HG02642 (cell line): ENCODE measurements around the gene GOLPH3.

ENCODE experiments used
- ATAC-seq: cut with Tn5 transposase; IDR thresholded peaks from one replicate; pipeline ENCODE4 v1.9.1; 2021; ENCODE audit warnings: mild to moderate bottlenecking; ENCODE audit not compliant: unreplicated experiment, poor library complexity

Gene GOLPH3

GRCh38 chr5:32103521-32103920 lies 70.6 kb downstream of the GOLPH3 start:
- ATAC-seq, result no peak

DNA sequence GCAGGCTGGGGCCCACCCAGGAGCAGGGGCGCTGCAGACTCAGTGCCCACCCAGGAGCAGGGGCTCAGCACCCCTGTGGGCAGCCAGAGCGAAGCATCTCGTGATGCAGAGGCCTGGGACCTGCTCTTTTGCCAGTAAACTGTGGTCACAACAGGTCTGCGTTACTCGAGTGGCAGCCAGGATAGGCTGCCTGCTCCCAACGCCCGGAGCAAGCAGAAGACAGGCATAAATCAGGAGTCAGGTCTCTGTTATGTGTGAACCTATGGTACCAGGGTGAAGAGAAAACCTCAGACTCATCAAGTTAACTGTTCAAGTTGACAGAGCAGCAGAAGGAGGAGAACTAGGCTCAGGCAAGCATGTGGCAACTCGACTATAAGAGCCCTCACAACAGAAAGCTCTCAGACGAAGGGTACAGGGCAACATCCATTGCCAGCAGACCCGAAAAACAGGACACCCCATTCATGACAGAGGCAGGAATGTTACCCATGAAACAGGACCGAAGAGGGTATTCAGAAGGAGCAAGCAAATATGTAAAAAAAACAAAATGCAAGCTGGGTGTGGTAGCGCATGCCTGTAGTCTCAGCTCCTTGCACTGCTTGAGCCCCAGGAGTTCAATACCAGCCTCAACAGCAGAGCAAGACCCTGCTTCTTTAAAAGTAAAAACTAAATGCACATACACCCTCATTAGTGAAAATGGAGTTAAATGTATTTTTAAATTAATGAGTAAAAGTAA lies 71.7 kb downstream of the GOLPH3 start:
- ATAC-seq, result no peak

DNA sequence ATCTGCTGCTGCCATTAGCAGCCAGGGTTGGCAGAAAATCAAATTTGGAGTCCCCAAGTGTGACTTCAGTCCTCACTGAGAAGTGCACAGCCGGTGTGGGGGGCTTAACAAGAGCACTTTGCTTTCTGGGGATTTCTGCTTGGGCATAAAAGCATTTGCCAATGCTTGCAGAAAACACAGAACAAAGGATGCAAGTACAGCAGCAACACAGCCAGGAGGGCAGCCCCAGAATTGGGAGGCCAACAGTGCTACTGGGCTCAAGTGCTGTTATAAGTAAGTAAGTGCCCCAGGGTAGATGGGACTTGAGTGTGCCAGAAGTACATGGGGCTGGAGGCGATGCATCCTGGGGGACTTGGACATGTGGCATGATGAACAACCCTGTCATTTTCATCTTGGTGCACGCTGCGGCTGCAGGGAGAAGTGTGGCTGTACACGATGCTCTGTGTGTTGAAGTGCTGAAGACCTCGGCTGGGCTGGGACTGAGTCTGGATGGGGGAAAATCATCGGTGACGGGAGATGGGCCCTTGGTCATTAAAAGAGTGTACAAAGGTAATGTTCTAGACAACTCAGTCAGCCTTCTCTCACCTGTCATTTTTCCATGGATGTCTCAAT lies 73.3 kb downstream of the GOLPH3 start:
- no peak for ATAC-seq

DNA sequence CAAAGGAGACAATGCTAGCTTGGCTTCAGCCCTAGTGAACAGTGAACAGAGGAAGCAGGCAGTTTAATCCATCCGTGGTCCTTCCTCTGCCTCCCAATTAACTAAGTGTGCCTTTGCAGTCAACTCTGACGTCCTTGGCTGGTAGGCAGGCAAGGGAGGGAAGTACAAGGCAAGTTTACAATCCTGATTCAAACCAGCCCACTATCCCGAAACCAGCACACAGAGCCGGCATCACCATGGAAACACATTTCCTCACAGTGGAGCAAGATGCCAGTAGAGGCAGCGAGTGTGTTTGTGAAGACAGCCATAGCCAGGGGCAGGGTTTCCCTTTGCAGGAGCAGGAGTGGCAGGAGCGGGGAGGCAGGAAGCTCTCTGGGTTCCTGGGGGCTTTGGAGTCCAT lies 73.9 kb downstream of the GOLPH3 start:
- no peak for ATAC-seq

DNA sequence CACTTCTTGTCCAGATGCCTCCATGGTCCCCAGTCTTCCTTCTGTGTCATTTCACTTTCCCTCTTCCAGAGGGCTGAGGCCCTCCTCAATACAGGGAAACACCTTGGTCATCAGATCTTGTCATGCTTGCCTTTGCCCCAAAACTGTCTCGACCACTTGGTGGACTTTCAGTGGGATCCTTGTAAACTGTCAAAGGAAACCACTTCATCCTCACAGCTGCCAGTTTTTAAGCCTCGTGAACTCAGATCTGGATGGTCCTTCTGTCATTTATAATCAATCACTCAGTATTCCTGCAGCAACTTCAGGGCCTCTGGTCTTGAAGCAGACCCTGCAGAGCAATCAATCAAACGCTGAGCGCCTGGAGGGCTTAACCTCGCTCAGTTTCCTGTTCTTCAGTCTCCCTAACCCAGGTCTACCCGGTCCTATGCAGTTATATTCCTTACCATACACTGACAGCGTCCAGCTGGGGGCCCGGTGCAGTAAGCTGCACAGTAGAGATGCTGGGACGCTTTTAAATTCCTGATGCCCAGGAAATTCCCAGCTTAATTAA lies 74.6 kb downstream of the GOLPH3 start:
- no peak for ATAC-seq

GRCh38 chr5:32098890-32099310 lies 75.2 kb downstream of the GOLPH3 start:
- ATAC-seq, result no peak

DNA sequence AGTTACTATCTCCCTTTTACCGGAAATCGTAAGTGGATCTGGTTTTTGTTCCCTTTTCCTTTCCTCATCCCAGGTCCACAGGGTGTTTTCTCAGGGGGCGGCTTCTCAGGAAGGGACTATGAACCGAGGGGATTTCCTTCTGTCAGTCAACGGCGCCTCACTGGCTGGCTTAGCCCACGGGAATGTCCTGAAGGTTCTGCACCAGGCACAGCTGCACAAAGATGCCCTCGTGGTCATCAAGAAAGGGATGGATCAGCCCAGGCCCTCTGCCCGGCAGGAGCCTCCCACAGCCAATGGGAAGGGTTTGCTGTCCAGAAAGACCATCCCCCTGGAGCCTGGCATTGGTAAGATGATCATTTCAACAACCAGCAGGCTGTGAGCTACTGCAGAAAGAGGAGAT lies 75.8 kb downstream of the GOLPH3 start:
- no peak for ATAC-seq

DNA sequence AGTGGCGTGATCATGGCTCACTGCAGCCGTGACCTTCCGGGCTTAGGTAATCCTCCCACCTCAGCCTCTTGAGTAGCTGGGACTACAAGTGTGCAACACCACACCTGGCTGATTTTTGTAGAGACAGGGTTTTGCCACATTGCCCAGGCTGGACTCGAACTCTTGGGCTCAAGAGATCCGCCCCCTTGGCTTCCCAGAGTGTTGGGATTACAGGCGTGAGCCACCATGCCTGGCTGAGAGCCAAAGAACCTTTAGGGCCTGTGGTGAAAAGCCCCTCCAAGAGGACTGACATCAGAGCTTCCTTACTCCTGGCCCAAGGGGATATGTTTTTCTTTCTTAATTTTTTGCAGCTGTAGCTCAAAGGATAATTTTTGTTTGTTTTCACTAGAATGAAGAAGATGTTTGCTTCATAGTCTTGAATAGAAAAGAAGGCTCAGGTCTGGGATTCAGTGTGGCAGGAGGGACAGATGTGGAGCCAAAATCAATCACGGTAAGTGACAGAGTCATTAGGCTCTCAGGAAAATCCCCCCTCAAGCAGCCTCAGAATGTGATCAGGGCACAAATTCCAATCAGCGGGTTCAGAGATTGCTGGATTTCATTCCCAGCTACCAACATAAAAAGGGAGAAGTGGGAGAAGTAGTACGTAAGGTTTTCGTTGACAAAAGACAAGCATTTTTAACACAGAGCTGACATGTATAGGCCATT lies 77.1 kb downstream of the GOLPH3 start:
- ATAC-seq, result no peak

DNA sequence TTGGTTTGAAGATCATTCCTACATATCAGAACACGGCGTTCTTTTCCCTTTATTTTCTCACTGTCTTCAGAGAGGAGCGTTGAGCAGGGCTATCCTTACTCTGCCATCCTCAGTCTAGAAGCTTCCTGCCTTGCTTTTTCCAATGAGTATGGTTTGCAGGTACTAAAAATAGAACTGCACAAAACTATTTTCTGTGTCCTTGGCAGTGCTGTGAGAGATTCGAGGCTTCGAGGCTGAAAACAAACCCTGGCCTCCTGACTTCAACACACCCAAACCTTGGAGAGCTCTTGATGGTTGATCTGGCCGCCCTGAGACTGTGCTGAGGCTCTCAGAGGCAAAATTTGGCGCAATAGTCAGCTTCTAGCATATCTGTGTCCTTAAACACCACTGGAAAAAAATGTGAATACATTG lies 78.9 kb downstream of the GOLPH3 start:
- ATAC-seq, result no peak

DNA sequence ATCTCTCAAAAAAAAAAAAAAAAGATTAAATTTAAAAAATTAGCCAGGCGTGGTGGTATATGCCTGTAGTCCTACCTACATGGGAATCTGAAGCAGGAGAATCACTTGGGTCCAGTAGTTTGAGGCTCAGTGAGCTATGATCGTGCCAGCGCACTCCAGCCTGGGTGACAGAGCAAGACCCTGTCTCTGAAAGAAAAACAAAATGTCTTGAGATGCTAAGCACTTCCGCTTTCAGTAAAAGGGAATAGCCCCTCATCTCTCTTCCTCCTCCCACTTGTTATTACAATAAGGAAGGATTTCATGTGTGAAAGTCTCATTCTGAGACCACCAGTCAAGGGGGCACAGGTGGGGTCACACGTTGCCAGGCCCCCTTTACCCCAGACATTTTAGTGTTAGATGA lies 79.4 kb downstream of the GOLPH3 start:
- no peak for ATAC-seq

DNA sequence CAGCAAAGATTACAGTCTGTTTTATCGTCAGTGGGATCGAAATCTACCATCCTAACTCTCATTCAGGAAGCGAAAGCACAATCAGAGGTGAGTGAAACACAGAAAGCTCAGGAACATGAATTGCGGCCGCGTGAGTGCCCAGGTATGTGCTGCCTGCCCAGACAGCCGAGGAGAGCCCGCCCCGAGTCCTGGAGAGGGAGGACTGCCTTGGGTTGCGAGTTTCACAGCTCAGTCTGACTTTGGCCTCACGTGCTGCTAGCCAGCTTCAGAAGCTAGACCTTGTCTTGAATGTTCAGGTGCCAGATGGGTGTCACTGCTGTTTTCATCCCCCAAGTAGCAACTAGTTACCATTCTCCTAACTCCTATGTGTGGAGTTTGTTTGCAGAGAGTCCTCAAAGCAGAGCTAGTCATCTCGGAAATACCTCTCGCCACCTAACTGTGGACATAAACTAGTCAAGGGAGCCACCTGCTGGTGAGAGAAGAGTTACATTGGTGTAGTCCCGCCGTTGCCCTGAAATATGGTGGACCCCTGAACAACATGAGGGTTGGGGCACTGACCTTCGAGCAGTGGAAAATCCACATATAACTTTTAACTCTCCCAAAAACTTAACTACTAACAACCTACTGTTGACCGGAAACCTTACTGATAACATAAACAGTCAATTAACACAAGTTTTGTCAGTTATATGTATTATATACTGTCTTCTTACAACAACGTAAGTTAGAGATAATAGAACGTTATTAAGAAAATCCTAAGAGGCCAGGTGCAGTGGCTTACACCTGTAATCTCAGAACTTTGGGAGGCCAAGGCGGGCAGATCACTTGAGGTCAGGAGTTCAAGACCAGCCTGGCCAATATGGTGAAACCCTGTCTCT lies 80.9 kb downstream of the GOLPH3 start:
- ATAC-seq, result peak; percentile 86

- no peak for ATAC-seq
Measured at GRCh38 chr5:32090755-32091128, 83.4 kb downstream of the GOLPH3 start.

DNA sequence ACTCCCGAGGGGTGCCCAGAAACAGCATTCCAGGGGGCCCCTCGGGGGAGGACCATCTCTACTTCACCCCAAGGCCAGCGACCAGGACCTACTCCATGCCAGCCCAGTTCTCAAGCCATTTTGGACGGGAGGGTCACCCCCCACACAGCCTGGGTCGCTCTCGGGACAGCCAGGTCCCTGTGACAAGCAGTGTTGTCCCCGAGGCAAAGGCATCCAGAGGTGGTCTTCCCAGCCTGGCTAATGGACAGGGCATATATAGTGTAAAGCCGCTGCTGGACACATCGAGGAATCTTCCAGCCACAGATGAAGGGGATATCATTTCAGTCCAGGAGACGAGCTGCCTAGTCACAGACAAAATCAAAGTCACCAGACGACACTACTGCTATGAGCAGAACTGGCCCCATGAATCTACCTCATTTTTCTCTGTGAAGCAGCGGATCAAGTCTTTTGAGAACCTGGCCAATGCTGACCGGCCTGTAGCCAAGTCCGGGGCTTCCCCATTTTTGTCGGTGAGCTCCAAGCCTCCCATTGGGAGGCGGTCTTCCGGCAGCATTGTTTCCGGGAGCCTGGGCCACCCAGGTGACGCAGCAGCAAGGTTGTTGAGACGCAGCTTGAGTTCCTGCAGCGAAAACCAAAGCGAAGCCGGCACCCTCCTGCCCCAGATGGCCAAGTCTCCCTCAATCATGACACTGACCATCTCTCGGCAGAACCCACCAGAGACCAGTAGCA lies 83.9 kb downstream of the GOLPH3 start:
- no peak for ATAC-seq

- ATAC-seq, result no peak
Measured at GRCh38 chr5:32089146-32090000, 84.7 kb downstream of the GOLPH3 start.

DNA sequence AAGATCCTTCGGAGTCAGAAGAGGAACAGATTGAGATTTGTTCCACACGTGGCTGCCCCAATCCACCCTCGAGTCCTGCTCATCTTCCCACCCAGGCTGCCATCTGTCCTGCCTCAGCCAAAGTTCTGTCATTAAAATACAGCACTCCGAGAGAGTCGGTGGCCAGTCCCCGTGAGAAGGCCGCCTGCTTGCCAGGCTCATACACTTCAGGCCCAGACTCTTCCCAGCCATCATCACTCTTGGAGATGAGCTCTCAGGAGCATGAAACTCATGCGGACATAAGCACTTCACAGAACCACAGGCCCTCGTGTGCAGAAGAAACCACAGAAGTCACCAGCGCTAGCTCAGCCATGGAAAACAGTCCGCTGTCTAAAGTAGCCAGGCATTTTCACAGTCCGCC lies 85.9 kb downstream of the GOLPH3 start:
- ATAC-seq, result no peak

GRCh38 chr5:32087086-32088082 lies 86.7 kb downstream of the GOLPH3 start:
- ATAC-seq, result no peak

DNA sequence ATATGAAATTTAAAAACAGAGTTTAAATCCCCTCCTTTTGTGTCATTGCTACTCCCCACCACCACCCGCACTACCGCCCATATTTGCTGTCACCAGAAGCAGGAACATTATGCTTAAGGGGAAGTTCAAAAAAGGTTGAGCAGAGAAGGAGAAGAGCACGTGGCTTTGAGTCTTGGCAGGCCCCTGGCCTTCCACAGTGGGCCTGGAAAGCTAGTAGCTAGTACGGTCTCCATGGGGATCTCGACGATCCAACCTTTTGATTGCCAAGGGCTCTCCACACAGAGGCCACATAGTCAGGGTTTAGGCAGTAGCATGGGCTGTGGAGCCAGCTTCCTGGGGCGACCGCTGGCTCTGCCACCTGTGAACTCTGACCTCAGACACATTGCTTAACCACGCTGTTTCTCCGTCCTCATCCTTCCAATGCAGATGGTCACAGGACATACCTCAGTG lies 90.1 kb downstream of the GOLPH3 start:
- no peak for ATAC-seq

DNA sequence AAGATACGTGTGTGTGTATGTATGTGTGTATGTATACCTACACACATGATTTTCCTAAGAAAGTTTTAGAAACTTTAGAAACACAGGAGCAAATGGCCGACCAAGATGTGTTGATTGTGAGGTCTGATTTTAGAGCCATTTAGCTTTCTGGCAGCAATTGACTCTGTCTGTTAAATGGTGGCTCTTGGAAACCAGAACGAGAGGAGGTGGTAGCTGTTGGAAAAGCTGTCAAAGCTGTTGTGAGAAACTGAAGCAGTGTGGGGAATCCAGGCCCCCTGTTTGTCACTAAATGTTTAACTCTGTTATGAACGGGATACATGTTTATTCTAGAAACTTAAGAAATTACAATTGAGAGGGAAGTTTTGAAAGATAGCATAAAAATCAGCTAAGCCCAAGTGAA lies 91.4 kb downstream of the GOLPH3 start:
- ATAC-seq, result no peak
